GM12878 (cell line): ENCODE results near the gene DDAH1. TPM values are rescaled to one million over a fixed set of nuclear protein-coding genes. Genes with fewer than 3 reads are reported as not detected.

ENCODE experiments used
- ATAC-seq: fragments of 200-7000 bp; cut with Tn5 transposase; 3 replicates; pipeline ENCODE4 v1.9.1; 2020; ENCODE audit warnings: mild to moderate bottlenecking, moderate library complexity
- BruUV-seq: library from RNA; stranded (reverse); fragments of 400-500 nt; replicated peaks from 2 replicates; lab custom pipeline; 2021; lab: Mats Ljungman, UMichigan
- CTCF ChIA-PET: fragments of 300-600 bp; sonication (Branson Sonifier 250); formaldehyde crosslinking; extraction: SDS; loops from one replicate; lab custom pipeline; 2021; ENCODE audit warnings: inconsistent platforms; lab: Yijun Ruan, JAX
- POLR2A ChIA-PET: fragments of 350-600 bp; formaldehyde crosslinking; extraction: SDS; loops from one replicate; lab custom pipeline; 2021; ENCODE audit warnings: inconsistent platforms; lab: Charles Lee
- RAD21 ChIA-PET: fragments of 300-600 bp; sonication (Branson Sonifier 250); formaldehyde crosslinking; loops from one replicate; lab custom pipeline; 2023; ENCODE audit warnings: antibody characterized with exemption; ENCODE audit not compliant: unreplicated experiment; lab: Charles Lee
- SMC1A ChIA-PET: fragments of 300-600 bp; sonication (Branson Sonifier 250); formaldehyde crosslinking; loops from one replicate; lab custom pipeline; 2023; ENCODE audit not compliant: unreplicated experiment, uncharacterized antibody; lab: Charles Lee
- DNase-seq: peaks from one replicate; pipeline ENCODE4 v3.0.0-alpha.2; 2011; ENCODE audit warnings: low read depth, low spot score
- FAIRE-seq: peaks from 3 replicates; lab custom pipeline; 2011; peaks lifted over from hg19 to GRCh38; lab: Jason Lieb, UNC
- H2AFZ ChIP-seq: 2 replicates; pipeline ENCODE4 v1.6.0; 2011; ENCODE audit warnings: low read depth, low read length, control low read depth; ENCODE audit not compliant: control insufficient read depth
- H3K27ac ChIP-seq: 2 replicates; pipeline ENCODE4 v1.5.1; 2011; ENCODE audit warnings: control low read depth; ENCODE audit not compliant: control insufficient read depth, insufficient read depth
- H3K27me3 ChIP-seq, 2 experiments: replicated peaks in 1 of 2; 2 replicates each; pipeline versions ENCODE4 v1.6.0 to v1.6.1; 2011; ENCODE audit warnings: low read length in 1 of 2; ENCODE audit not compliant: control insufficient read depth in 2 of 2, insufficient read depth in 2 of 2
- H3K36me3 ChIP-seq, 2 experiments: 2 replicates each; pipeline ENCODE4 v1.5.1; 2011; ENCODE audit warnings: low read length in 1 of 2; ENCODE audit not compliant: control insufficient read depth in 2 of 2, insufficient read depth in 2 of 2
- H3K4me1 ChIP-seq: 2 replicates; pipeline ENCODE4 v1.6.1; 2011; ENCODE audit warnings: mild to moderate bottlenecking, low read length, moderate library complexity, mixed read lengths; ENCODE audit not compliant: control insufficient read depth, insufficient read depth
- H3K4me2 ChIP-seq: 2 replicates; pipeline ENCODE4 v1.6.0; 2011; ENCODE audit warnings: control low read depth; ENCODE audit not compliant: control insufficient read depth, insufficient read depth
- H3K4me3 ChIP-seq: fragments of 200-600 bp; sonication (generic); 2 replicates; pipeline ENCODE4 v1.5.1; 2016
- H3K79me2 ChIP-seq: 2 replicates; pipeline ENCODE4 v1.6.0; 2011; ENCODE audit warnings: low read length; ENCODE audit not compliant: control insufficient read depth, insufficient read depth
- H3K9ac ChIP-seq: 2 replicates; pipeline ENCODE4 v1.8.0; 2011; ENCODE audit warnings: low read length, control low read depth, mixed read lengths; ENCODE audit not compliant: control insufficient read depth, insufficient read depth
- H3K9me3 ChIP-seq: replicated peaks from 3 replicates; pipeline ENCODE4 v1.5.1; 2011; ENCODE audit warnings: mild to moderate bottlenecking, low read length; ENCODE audit not compliant: control insufficient read depth, insufficient read depth
- H4K20me1 ChIP-seq: 2 replicates; pipeline ENCODE4 v1.6.0; 2011; ENCODE audit not compliant: control insufficient read depth, insufficient read depth
- BRCA1 ChIP-seq: IDR thresholded peaks from 2 replicates; pipeline ENCODE4 v1.6.1; 2011; ENCODE audit warnings: low read depth, low read length, improper control_type of control experiment
- ESRRA ChIP-seq: IDR thresholded peaks from 2 replicates; pipeline ENCODE4 v1.6.1; 2012; ENCODE audit warnings: mild to moderate bottlenecking, low read length, improper control_type of control experiment
- MXI1 ChIP-seq: fragments of 150-350 bp; IDR thresholded peaks from 2 replicates; pipeline ENCODE4 v1.6.1; 2011; ENCODE audit warnings: low read depth, mild to moderate bottlenecking, inconsistent platforms, low read length, improper control_type of control experiment
- PRDM15 ChIP-seq: fragments of 450-650 bp; formaldehyde crosslinking; IDR thresholded peaks from 2 replicates; pipeline ENCODE4 v1.4.0; 2020; ENCODE audit warnings: mild to moderate bottlenecking, moderate library complexity
- WGBS: methylation state at CpG from one replicate; pipeline ENCODE4 v1.1.6; 2016; ENCODE audit warnings: low lambda C conversion rate; ENCODE audit not compliant: insufficient replicate concordance, insufficient coverage; ENCODE audit errors: missing lambda C conversion rate; 5-methylcytosine and 5-hydroxymethylcytosine counted together
- in situ Hi-C: fragments of 300-500 bp; cut with MboI; formaldehyde crosslinking; loops from 9 replicates; pipeline ENCODE4 v1.14.3; 2018; ENCODE audit warnings: mixed read lengths
- intact Hi-C: fragments of 100-400 bp; cut with micrococcal nuclease; formaldehyde crosslinking; loops from one replicate; pipeline ENCODE4 v1.14.2; 2022; ENCODE audit not compliant: unreplicated experiment
- polyA plus RNA-seq, 11 experiments: library from polyadenylated mRNA; depleted of rRNA in 4 of 11; unstranded in 6 of 11; stranded (reverse) in 5 of 11; fragments of >200 nt; fragmentation: Nextera tagmentation in 4 of 11; fragmentation: Illumina TruSeq in 1 of 11; extraction: Ambion mirVana in 4 of 11; extraction: Trizol in 1 of 11; gene quantifications; 1 replicate in 1 of 11; 2 replicates in 10 of 11; pipeline versions ENCODE4 v1.2.1 to v1.2.3, GENCODE V29; 2011 to 2016; ENCODE audit warnings: inconsistent platforms in 2 of 11, missing spikeins in 2 of 11, low read depth in 1 of 11
- total RNA-seq, 4 experiments: library from RNA; depleted of rRNA in 3 of 4; stranded (reverse); fragments of >200 nt in 3 of 4; fragmentation: Illumina TruSeq in 1 of 4; extraction: Trizol in 1 of 4; gene quantifications; 2 replicates each; pipeline versions ENCODE4 v1.2.1 to v1.2.3, GENCODE V29; 2013 to 2021
- TF ChIP-seq, protein P1 (sequence below): IDR thresholded peaks from 2 replicates; pipeline ENCODE4 v1.6.1; 2011; ENCODE audit warnings: borderline replicate concordance, low read depth, mild to moderate bottlenecking, moderate library complexity, mixed read lengths, low read length; ENCODE audit not compliant: insufficient read depth; ENCODE audit errors: extremely low read length

The DDAH1 gene
- total and polyA plus RNA-seq, 10 of the 15 experiments (the other 5 are each of a cell fraction or from before 2014, with no cell fraction given): 0.07 to 0.88 (median 0.27) TPM; not detected in 6

GRCh38 chr1:85339656-85340399, 125.1 kb downstream of the DDAH1 start:
- in situ Hi-C loops (no loop called here), intact Hi-C loops (no loop called here)
- DNase-seq: no peak
- ChIA-PET SMC1A (no interaction called here), POLR2A (no interaction called here), CTCF (no interaction called here), RAD21 (no interaction called here)
- Histone ChIP-seq H3K4me2 (no peak overlapping the region), H3K4me1 (peaks cover 3% of the 10 kb centered on the region), H3K79me2 (no peaks in the 10 kb centered on the region), H2AFZ (no peak overlapping the region), H3K27me3 (no peaks in the 10 kb centered on the region; a peak in 1 of 4 replicates), H3K27ac (no peak overlapping the region), H3K9me3 (no peaks in the 10 kb centered on the region), H3K36me3 (no peaks in the 10 kb centered on the region), H3K9ac (no peak overlapping the region), H3K4me3 (no peak overlapping the region), H4K20me1 (no peaks in the 10 kb centered on the region)
- FAIRE-seq: no peak
- no TSS peak for BruUV-seq
- ATAC-seq: no peak
- WGBS: 65% methylated on average over 7 of the region's 7 CpGs
- TF ChIP-seq, protein P1, sequence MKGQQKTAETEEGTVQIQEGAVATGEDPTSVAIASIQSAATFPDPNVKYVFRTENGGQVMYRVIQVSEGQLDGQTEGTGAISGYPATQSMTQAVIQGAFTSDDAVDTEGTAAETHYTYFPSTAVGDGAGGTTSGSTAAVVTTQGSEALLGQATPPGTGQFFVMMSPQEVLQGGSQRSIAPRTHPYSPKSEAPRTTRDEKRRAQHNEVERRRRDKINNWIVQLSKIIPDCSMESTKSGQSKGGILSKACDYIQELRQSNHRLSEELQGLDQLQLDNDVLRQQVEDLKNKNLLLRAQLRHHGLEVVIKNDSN: no peak
- TF ChIP-seq MXI1: no peak
- TF ChIP-seq ESRRA: no peak
- no peak for TF ChIP-seq PRDM15
- TF ChIP-seq BRCA1: no peak
- TF ChIP-seq, all 136 proteins: peak for 0
